Fibroblast of mammary gland (primary cell): ENCODE results near the gene STIMATE.

ENCODE experiments used
- DNase-seq: peaks from one replicate; pipeline ENCODE4 v3.0.0-alpha.2; 2010; ENCODE audit warnings: low read depth
- H3K4me3 ChIP-seq: 2 replicates; pipeline ENCODE4 v1.5.1; 2011; ENCODE audit warnings: low read depth, mild to moderate bottlenecking, low read length, moderate library complexity; ENCODE audit not compliant: control insufficient read depth
- CTCF ChIP-seq: conservative IDR thresholded peaks from 2 replicates; pipeline ENCODE4 v1.5.1; 2011; ENCODE audit warnings: low read depth, low read length, inconsistent platforms; ENCODE audit not compliant: control insufficient read depth, insufficient read depth

STIMATE gene

GRCh38 chr3:52926554-52926953, 29.2 kb upstream of the STIMATE start:
- H3K4me3 ChIP-seq: no peak overlapping the region
- DNase-seq: no peak
- no peak for TF ChIP-seq CTCF

- DNase-seq: no peak
- TF ChIP-seq CTCF: no peak
- no peak overlapping the region for H3K4me3 ChIP-seq
Observed at GRCh38 chr3:52925405-52926313, 28.3 kb upstream of the STIMATE start.

GRCh38 chr3:52923963-52924362, 26.6 kb upstream of the STIMATE start:
- H3K4me3 ChIP-seq: no peak overlapping the region
- DNase-seq: no peak
- TF ChIP-seq CTCF: no peak

- H3K4me3 ChIP-seq: no peak overlapping the region
- DNase-seq: no peak
- no peak for TF ChIP-seq CTCF
Observed at GRCh38 chr3:52920841-52921240, 23.5 kb upstream of the STIMATE start.

GRCh38 chr3:52917044-52917443, 19.7 kb upstream of the STIMATE start:
- no peak overlapping the region for H3K4me3 ChIP-seq
- no peak for TF ChIP-seq CTCF
- no peak for DNase-seq

GRCh38 chr3:52915294-52915693, 17.9 kb upstream of the STIMATE start:
- TF ChIP-seq CTCF: no peak
- DNase-seq: no peak
- no peak overlapping the region for H3K4me3 ChIP-seq
